ENCODE measurements around the gene TRIM46. TPM values are rescaled to one million over a fixed set of nuclear protein-coding genes. Genes with fewer than 3 reads are reported as not detected.

TRIM46 gene
- total RNA-seq, 2 experiments from 2014 or later: 17.8 to 18.3 TPM

GRCh38 chr1:155195201-155196102, 21.8 kb downstream of the TRIM46 start:
- Mint-ChIP-seq H3K27ac (peak overlapping the region; percentile 67), H3K9me3 (no peaks in the 10 kb centered on the region), H3K4me3 (peak overlapping the region; percentile 67), H3K4me1 (peaks cover 40% of the 10 kb centered on the region), H3K27me3 (no peaks in the 10 kb centered on the region), H3K36me3 (ENCODE audit: low read depth) (peaks cover 22% of the 10 kb centered on the region)
- ChIA-PET POLR2A (interaction anchor here (0.9 to 5.4 kb wide), 10 partner anchors 8 to 144 kb away, joined by 3 to 133 read pairs (median 20); partner anchors contain the start of genes ADAM15, KRTCAP2, MTX1 and SCAMP3), CTCF (interaction anchor here (0.9 to 6.3 kb wide), 7 partner anchors 8 to 46 kb away, joined by 3 to 93 read pairs (median 19); partner anchors contain the start of genes KRTCAP2, MTX1, THBS3 and TRIM46)
- DNase-seq: no peak

GRCh38 chr1:155196103-155196892, 22.6 kb downstream of the TRIM46 start:
- Mint-ChIP-seq H3K27ac (no peak overlapping the region), H3K4me1 (peaks cover 40% of the 10 kb centered on the region), H3K27me3 (no peaks in the 10 kb centered on the region), H3K36me3 (ENCODE audit: low read depth) (peaks cover 22% of the 10 kb centered on the region), H3K9me3 (no peaks in the 10 kb centered on the region), H3K4me3 (peak overlapping the region; percentile 67)
- ChIA-PET POLR2A (interaction anchor here (0.9 to 5.4 kb wide), 3 partner anchors 12 to 30 kb away, joined by 3 to 87 read pairs (median 4); partner anchors contain the start of genes KRTCAP2, MTX1 and THBS3), CTCF (interaction anchor here (1.7 to 6.3 kb wide), 3 partner anchors 10 to 22 kb away, joined by 7 to 93 read pairs (median 58); partner anchors contain the start of genes KRTCAP2, MTX1, THBS3 and TRIM46)
- DNase-seq: no peak

GRCh38 chr1:155196893-155197638, 23.4 kb downstream of the TRIM46 start:
- POLR2A ChIA-PET: interaction anchor here (0.8 to 5.4 kb wide), 3 partner anchors 10 to 24 kb away, joined by 3 to 87 read pairs (median 6); partner anchors contain the start of genes KRTCAP2, MTX1 and THBS3

GRCh38 chr1:155197901-155198546, 24.4 kb downstream of the TRIM46 start:
- H3K36me3 Mint-ChIP-seq (ENCODE audit: low read depth): peaks cover 18% of the 10 kb centered on the region
- no peak overlapping the region for H3K4me3 Mint-ChIP-seq
- no peaks in the 10 kb centered on the region for H3K27me3 Mint-ChIP-seq
- CTCF ChIA-PET: interaction anchor here (1.7 to 6.3 kb wide), 2 partner anchors 8 to 24 kb away, joined by 7 to 93 read pairs; partner anchors contain the start of genes KRTCAP2 and TRIM46
- POLR2A ChIA-PET: interaction anchor here (0.8 to 2.2 kb wide), 4 partner anchors 9 to 29 kb away, joined by 3 to 6 read pairs (median 4); partner anchors contain the start of gene KRTCAP2
- no peaks in the 10 kb centered on the region for H3K9me3 Mint-ChIP-seq
- no peak for DNase-seq
- peaks cover 30% of the 10 kb centered on the region for H3K4me1 Mint-ChIP-seq
- H3K27ac Mint-ChIP-seq: no peak overlapping the region

More at GRCh38 chr1:155196893-155197638, 23.4 kb downstream of the TRIM46 start:
- H3K27ac Mint-ChIP-seq: no peak overlapping the region
- peaks cover 19% of the 10 kb centered on the region for H3K36me3 Mint-ChIP-seq (ENCODE audit: low read depth)
- no peak overlapping the region for H3K4me3 Mint-ChIP-seq
- no peak for DNase-seq
- H3K27me3 Mint-ChIP-seq: no peaks in the 10 kb centered on the region
- CTCF ChIA-PET: interaction anchor here (1.7 to 6.3 kb wide), 2 partner anchors 9 to 23 kb away, joined by 7 to 93 read pairs; partner anchors contain the start of genes KRTCAP2 and TRIM46
- peaks cover 37% of the 10 kb centered on the region for H3K4me1 Mint-ChIP-seq
- H3K9me3 Mint-ChIP-seq: no peaks in the 10 kb centered on the region

GRCh38 chr1:155198547-155198906, 24.9 kb downstream of the TRIM46 start:
- H3K27ac Mint-ChIP-seq: no peak overlapping the region
- H3K27me3 Mint-ChIP-seq: no peaks in the 10 kb centered on the region
- POLR2A ChIA-PET: interaction anchor here (1.1 to 2.2 kb wide), 2 partner anchors 8 to 28 kb away, joined by 3 to 5 read pairs; no protein-coding TSS in a partner anchor
- DNase-seq: no peak
- CTCF ChIA-PET: no interaction called here
- H3K9me3 Mint-ChIP-seq: no peaks in the 10 kb centered on the region
- peaks cover 18% of the 10 kb centered on the region for H3K36me3 Mint-ChIP-seq (ENCODE audit: low read depth)
- H3K4me1 Mint-ChIP-seq: peaks cover 25% of the 10 kb centered on the region
- H3K4me3 Mint-ChIP-seq: no peak overlapping the region

- POLR2A ChIA-PET: interaction anchor here (1.6 to 2.2 kb wide), 3 partner anchors 12 to 27 kb away, joined by 3 to 6 read pairs (median 5); no protein-coding TSS in a partner anchor
- H3K27ac Mint-ChIP-seq: no peak overlapping the region
- H3K4me3 Mint-ChIP-seq: no peak overlapping the region
- H3K4me1 Mint-ChIP-seq: peaks cover 16% of the 10 kb centered on the region
- CTCF ChIA-PET: no interaction called here
- no peaks in the 10 kb centered on the region for H3K9me3 Mint-ChIP-seq
- peaks cover 18% of the 10 kb centered on the region for H3K36me3 Mint-ChIP-seq (ENCODE audit: low read depth)
- DNase-seq: no peak
- no peaks in the 10 kb centered on the region for H3K27me3 Mint-ChIP-seq
Observed at GRCh38 chr1:155199792-155200191, 26.1 kb downstream of the TRIM46 start.

GRCh38 chr1:155200920-155201319, 27.3 kb downstream of the TRIM46 start:
- CTCF ChIA-PET: interaction anchor here (2.4 kb wide), 1 partner anchor 28 kb away, joined by 7 read pairs; the partner anchor contains the start of gene KRTCAP2
- no peak overlapping the region for H3K27ac Mint-ChIP-seq
- no peak for DNase-seq
- H3K36me3 Mint-ChIP-seq (ENCODE audit: low read depth): peaks cover 18% of the 10 kb centered on the region
- no peaks in the 10 kb centered on the region for H3K9me3 Mint-ChIP-seq
- peaks cover 8% of the 10 kb centered on the region for H3K4me1 Mint-ChIP-seq
- H3K27me3 Mint-ChIP-seq: no peaks in the 10 kb centered on the region
- POLR2A ChIA-PET: interaction anchor here (1.0 to 2.1 kb wide), 3 partner anchors 11 to 28 kb away, joined by 3 to 6 read pairs (median 3); partner anchors contain the start of gene KRTCAP2
- no peak overlapping the region for H3K4me3 Mint-ChIP-seq

GRCh38 chr1:155202198-155202597, 28.5 kb downstream of the TRIM46 start:
- DNase-seq: no peak
- no peak overlapping the region for H3K4me3 Mint-ChIP-seq
- H3K9me3 Mint-ChIP-seq: no peaks in the 10 kb centered on the region
- no peaks in the 10 kb centered on the region for H3K27me3 Mint-ChIP-seq
- H3K36me3 Mint-ChIP-seq (ENCODE audit: low read depth): peaks cover 11% of the 10 kb centered on the region
- POLR2A ChIA-PET: interaction anchor here (3.8 kb wide), 1 partner anchor 8 kb away, joined by 20 read pairs; no protein-coding TSS in a partner anchor
- CTCF ChIA-PET: interaction anchor here (2.4 kb wide), 1 partner anchor 29 kb away, joined by 7 read pairs; the partner anchor contains the start of gene KRTCAP2
- no peak overlapping the region for H3K27ac Mint-ChIP-seq
- H3K4me1 Mint-ChIP-seq: peaks cover 8% of the 10 kb centered on the region

GRCh38 chr1:155202731-155203515, 29.3 kb downstream of the TRIM46 start:
- DNase-seq: no peak
- Mint-ChIP-seq H3K9me3 (no peaks in the 10 kb centered on the region), H3K36me3 (ENCODE audit: low read depth) (peaks cover 8% of the 10 kb centered on the region), H3K27ac (no peak overlapping the region), H3K27me3 (no peaks in the 10 kb centered on the region), H3K4me1 (peaks cover 13% of the 10 kb centered on the region), H3K4me3 (no peak overlapping the region)
- POLR2A ChIA-PET: interaction anchor here (1.5 to 3.8 kb wide), 3 partner anchors 9 to 47 kb away, joined by 3 to 20 read pairs (median 5); no protein-coding TSS in a partner anchor
- CTCF ChIA-PET: interaction anchor here (1.1 to 2.4 kb wide), 5 partner anchors 9 to 41 kb away, joined by 3 to 7 read pairs (median 4); partner anchors contain the start of gene KRTCAP2

- H3K36me3 Mint-ChIP-seq (ENCODE audit: low read depth): peaks cover 4% of the 10 kb centered on the region
- ChIA-PET POLR2A (interaction anchor here (3.8 kb wide), 1 partner anchor 11 kb away, joined by 20 read pairs; no protein-coding TSS in a partner anchor), CTCF (interaction anchor here (1.1 to 5.1 kb wide), 2 partner anchors 11 to 22 kb away, joined by 4 to 58 read pairs; no protein-coding TSS in a partner anchor)
- DNase-seq: no peak
- no peaks in the 10 kb centered on the region for H3K9me3 Mint-ChIP-seq
- H3K4me1 Mint-ChIP-seq: peaks cover 27% of the 10 kb centered on the region
- no peak overlapping the region for H3K4me3 Mint-ChIP-seq
- H3K27ac Mint-ChIP-seq: no peak overlapping the region
- H3K27me3 Mint-ChIP-seq: no peaks in the 10 kb centered on the region
Observed at GRCh38 chr1:155205035-155205434, 31.4 kb downstream of the TRIM46 start.

Data from activated CD4-positive, alpha-beta memory T cell treated with anti-CD3 and anti-CD28 coated beads, Interleukin-2, amount 10 ng/mL, durations not matched to agents 7 days and 5 days (primary cell).